HFFc6 (cell line): ENCODE measurements around the gene NFIX. TPM values are rescaled to one million over a fixed set of nuclear protein-coding genes. Genes with fewer than 3 reads are reported as not detected.

Experiments
- DNase-seq: peaks from one replicate; pipeline ENCODE4 v3.0.0-alpha.2; 2018
- H3K27ac Mint-ChIP-seq: 2 replicates; pipeline ENCODE4 v1.8.0; 2020; ENCODE audit warnings: mild to moderate bottlenecking, mixed read lengths
- H3K27me3 Mint-ChIP-seq: 2 replicates; pipeline ENCODE4 v1.8.0; 2021; ENCODE audit warnings: mild to moderate bottlenecking, moderate library complexity, mixed read lengths; ENCODE audit not compliant: insufficient read depth
- H3K36me3 Mint-ChIP-seq: 2 replicates; pipeline ENCODE4 v1.8.0; 2021; ENCODE audit warnings: low read depth, mixed read lengths
- H3K4me1 Mint-ChIP-seq: 2 replicates; pipeline ENCODE4 v1.8.0; 2020; ENCODE audit warnings: low read depth, mixed read lengths
- H3K4me3 Mint-ChIP-seq: 2 replicates; pipeline ENCODE4 v1.8.0; 2020; ENCODE audit warnings: mild to moderate bottlenecking, moderate library complexity, mixed read lengths
- H3K9me3 Mint-ChIP-seq: 2 replicates; pipeline ENCODE4 v1.8.0; 2020; ENCODE audit warnings: mild to moderate bottlenecking, mixed read lengths
- total RNA-seq, 6 experiments: library from RNA; stranded (reverse); fragmentation: NEBNext Ultra II Directional; extraction: Animal tissue kit (Norgen Biotek cat#: 25700); gene quantifications; 2 replicates in 1 of 6; 3 replicates in 5 of 6; pipeline ENCODE4 v1.2.3, GENCODE V29; 2021
- TF ChIP-seq, protein P1 (sequence below): fragments of 200-600 bp; sonication (generic); IDR thresholded peaks from 2 replicates; pipeline ENCODE4 v1.5.0; 2021; ENCODE audit warnings: antibody characterized with exemption, mild to moderate bottlenecking

Gene NFIX
- total RNA-seq, 6 experiments from 2014 or later, result 129 to 161 (median 142) TPM

GRCh38 chr19:13053761-13054625, 58.7 kb downstream of the NFIX start:
- H3K9me3 Mint-ChIP-seq, result no peaks in the 10 kb centered on the region
- peak overlapping the region; percentile 98 for H3K27ac Mint-ChIP-seq
- H3K4me3 Mint-ChIP-seq, result peak overlapping the region; percentile 63
- peak; percentile 89 for DNase-seq
- H3K27me3 Mint-ChIP-seq, result peaks cover 2% of the 10 kb centered on the region
- TF ChIP-seq, protein P1, sequence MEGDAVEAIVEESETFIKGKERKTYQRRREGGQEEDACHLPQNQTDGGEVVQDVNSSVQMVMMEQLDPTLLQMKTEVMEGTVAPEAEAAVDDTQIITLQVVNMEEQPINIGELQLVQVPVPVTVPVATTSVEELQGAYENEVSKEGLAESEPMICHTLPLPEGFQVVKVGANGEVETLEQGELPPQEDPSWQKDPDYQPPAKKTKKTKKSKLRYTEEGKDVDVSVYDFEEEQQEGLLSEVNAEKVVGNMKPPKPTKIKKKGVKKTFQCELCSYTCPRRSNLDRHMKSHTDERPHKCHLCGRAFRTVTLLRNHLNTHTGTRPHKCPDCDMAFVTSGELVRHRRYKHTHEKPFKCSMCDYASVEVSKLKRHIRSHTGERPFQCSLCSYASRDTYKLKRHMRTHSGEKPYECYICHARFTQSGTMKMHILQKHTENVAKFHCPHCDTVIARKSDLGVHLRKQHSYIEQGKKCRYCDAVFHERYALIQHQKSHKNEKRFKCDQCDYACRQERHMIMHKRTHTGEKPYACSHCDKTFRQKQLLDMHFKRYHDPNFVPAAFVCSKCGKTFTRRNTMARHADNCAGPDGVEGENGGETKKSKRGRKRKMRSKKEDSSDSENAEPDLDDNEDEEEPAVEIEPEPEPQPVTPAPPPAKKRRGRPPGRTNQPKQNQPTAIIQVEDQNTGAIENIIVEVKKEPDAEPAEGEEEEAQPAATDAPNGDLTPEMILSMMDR, result no peak
- H3K4me1 Mint-ChIP-seq, result peaks cover 87% of the 10 kb centered on the region
- H3K36me3 Mint-ChIP-seq, result no peaks in the 10 kb centered on the region

GRCh38 chr19:13054626-13055212, 59.4 kb downstream of the NFIX start:
- peaks cover 2% of the 10 kb centered on the region for H3K27me3 Mint-ChIP-seq
- H3K9me3 Mint-ChIP-seq, result no peaks in the 10 kb centered on the region
- TF ChIP-seq, protein P1, result no peak
- peak overlapping the region; percentile 63 for H3K4me3 Mint-ChIP-seq
- DNase-seq, result no peak
- peaks cover 94% of the 10 kb centered on the region for H3K4me1 Mint-ChIP-seq
- H3K36me3 Mint-ChIP-seq, result no peaks in the 10 kb centered on the region
- H3K27ac Mint-ChIP-seq, result peak overlapping the region; percentile 98

DNA sequence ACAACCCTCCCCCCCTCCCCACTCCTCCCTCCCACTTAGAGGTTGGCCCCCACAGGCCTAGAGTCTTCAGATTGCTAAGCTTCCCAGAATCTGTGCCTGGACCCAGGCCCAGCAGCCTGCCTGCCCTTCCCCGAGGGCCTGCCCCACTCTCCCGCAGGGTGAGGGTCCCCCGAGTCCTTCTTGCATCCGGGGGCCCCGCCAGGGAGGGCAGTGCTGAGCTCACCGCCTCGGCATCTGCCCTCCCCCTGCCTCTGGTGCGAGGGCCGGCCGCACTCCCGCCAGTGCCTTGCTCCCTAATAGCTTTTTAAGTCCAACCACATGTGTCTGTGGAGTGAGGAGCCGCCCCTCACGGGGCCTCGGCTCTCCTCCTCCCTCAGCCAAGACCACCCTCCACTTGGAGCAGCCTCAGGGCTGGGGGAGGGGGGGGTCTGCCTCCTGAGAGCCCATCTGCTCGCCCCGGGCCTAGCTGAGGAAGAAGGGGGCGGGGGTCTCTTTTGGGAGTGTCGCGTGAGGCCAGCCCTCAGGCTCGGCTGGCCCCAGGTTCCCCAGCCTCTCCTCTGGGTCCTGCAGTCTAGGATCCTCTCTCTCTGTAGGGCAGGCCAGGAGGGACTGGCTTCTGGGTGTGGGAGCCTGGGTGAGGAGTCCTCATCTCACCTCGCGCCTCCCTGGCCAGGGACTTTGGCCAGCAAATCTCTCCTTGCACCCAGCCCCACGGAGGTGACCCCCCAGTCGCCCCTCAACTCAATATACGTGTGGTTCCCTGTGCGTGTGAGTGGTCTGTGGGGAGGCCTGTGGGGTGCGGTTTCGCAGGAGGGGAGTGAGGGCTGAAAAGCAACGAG, 60.2 kb downstream of the NFIX start:
- Mint-ChIP-seq H3K27ac (peak overlapping the region; percentile 98), H3K36me3 (no peaks in the 10 kb centered on the region), H3K9me3 (no peaks in the 10 kb centered on the region), H3K4me1 (peaks cover 94% of the 10 kb centered on the region), H3K4me3 (peak overlapping the region; percentile 83), H3K27me3 (peaks cover 2% of the 10 kb centered on the region)
- TF ChIP-seq, protein P1, result peak; percentile 54
- DNase-seq, result peak; percentile 77

DNA sequence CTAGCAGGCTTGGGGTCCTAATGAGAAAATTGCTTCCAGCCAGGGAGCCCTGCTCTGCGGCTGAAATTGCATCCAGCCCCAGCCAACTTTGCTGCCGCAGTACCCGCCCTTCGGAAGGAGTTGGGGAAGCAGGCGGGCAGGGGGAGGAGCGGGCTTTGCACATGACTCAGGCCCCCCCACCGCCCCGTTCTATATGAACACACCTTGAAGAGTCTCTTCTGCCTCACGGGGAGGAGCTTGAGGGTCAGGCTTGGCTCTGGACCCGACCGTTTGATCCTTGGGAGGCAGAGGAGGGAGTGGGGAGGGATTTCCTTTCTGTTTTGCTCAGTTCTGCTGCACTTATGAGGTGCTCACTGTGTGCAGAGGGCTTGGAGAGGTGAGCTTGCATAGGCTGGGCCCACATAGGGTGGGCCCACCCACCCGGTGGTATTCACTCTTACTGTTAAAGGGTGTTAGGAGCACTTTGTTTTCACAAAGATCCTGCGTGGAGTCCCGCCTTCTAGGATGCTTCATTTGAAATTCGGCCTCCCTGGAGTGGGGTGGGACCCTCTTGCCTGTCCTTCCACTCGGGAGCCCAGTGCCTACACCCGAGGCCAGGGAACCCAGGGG, 60.9 kb downstream of the NFIX start:
- Mint-ChIP-seq H3K4me3 (peak overlapping the region; percentile 83), H3K27ac (peak overlapping the region; percentile 98), H3K9me3 (no peaks in the 10 kb centered on the region), H3K36me3 (no peaks in the 10 kb centered on the region), H3K27me3 (peaks cover 2% of the 10 kb centered on the region), H3K4me1 (peaks cover 95% of the 10 kb centered on the region)
- TF ChIP-seq, protein P1, result no peak
- DNase-seq, result peak; percentile 67

DNA sequence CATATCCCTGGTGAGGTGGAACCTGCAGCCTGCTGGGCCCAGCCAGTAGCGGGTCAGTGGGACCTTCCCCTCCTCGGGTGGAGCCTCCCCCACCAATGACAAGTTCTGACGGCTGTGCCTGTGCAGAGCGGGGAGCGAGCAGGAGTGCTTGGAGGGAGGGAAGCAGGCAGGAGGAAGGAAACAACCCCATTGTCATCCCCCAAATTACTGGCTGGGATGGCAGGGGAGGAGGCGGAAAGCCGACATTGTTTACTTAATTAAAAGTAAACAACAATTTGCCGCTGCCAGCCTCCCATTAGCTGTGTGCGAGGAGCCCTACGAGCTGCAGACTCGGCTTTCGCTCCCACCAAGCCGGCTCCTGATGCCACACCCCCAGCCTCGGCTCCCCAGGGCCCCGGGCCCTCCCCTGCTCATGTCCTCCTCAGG, 61.9 kb downstream of the NFIX start:
- Mint-ChIP-seq H3K36me3 (no peaks in the 10 kb centered on the region), H3K4me1 (peaks cover 90% of the 10 kb centered on the region), H3K9me3 (no peaks in the 10 kb centered on the region), H3K27me3 (peaks cover 2% of the 10 kb centered on the region), H3K27ac (peak overlapping the region; percentile 98), H3K4me3 (no peak overlapping the region)
- TF ChIP-seq, protein P1, result no peak
- DNase-seq, result no peak
